Brain pericyte (primary cell): ENCODE data around the gene PITPNC1.
A peak's percentile ranks its signal among the peaks of the same experiment; 100 is the strongest.
"Not testable (repeated sequence)": the region's sequence is repeated elsewhere in the genome, so short reads cannot be mapped to it uniquely, and the experiment has no call there.

Experiments
- DNase-seq: peaks from one replicate; pipeline ENCODE4 v3.0.0-alpha.2; 2012; ENCODE audit warnings: low read depth, low spot score

The PITPNC1 gene

GRCh38 chr17:67511804-67512203 is 134.7 kb downstream of the PITPNC1 start:
- no peak for DNase-seq

GRCh38 chr17:67514998-67515397 is 137.9 kb downstream of the PITPNC1 start:
- DNase-seq, result no peak

- DNase-seq, result no peak
Observed at GRCh38 chr17:67515490-67516083, 138.5 kb downstream of the PITPNC1 start.

- not testable (repeated sequence) for DNase-seq
Observed at GRCh38 chr17:67516571-67516970, 139.5 kb downstream of the PITPNC1 start.

GRCh38 chr17:67517325-67517724 is 140.2 kb downstream of the PITPNC1 start:
- DNase-seq, result no peak

GRCh38 chr17:67518876-67519275 is 141.8 kb downstream of the PITPNC1 start:
- no peak for DNase-seq

- no peak for DNase-seq
Observed at GRCh38 chr17:67519801-67520251, 142.7 kb downstream of the PITPNC1 start.

GRCh38 chr17:67520252-67520906 is 143.3 kb downstream of the PITPNC1 start:
- no peak for DNase-seq

GRCh38 chr17:67520916-67521774 is 144.1 kb downstream of the PITPNC1 start:
- no peak for DNase-seq

- DNase-seq, result no peak
Observed at GRCh38 chr17:67521775-67522069, 144.6 kb downstream of the PITPNC1 start.

GRCh38 chr17:67523101-67523500 is 146.0 kb downstream of the PITPNC1 start:
- no peak for DNase-seq

- DNase-seq, result no peak
Observed at GRCh38 chr17:67525239-67526135, 148.4 kb downstream of the PITPNC1 start.

GRCh38 chr17:67526700-67527099 is 149.6 kb downstream of the PITPNC1 start:
- no peak for DNase-seq

- DNase-seq, result peak; percentile 36
Observed at GRCh38 chr17:67528751-67529436, 151.8 kb downstream of the PITPNC1 start.

- DNase-seq, result no peak
Observed at GRCh38 chr17:67531291-67531690, 154.2 kb downstream of the PITPNC1 start.

- DNase-seq, result no peak
Observed at GRCh38 chr17:67532326-67532871, 155.3 kb downstream of the PITPNC1 start.

GRCh38 chr17:67534941-67535340 is 157.9 kb downstream of the PITPNC1 start:
- no peak for DNase-seq

GRCh38 chr17:67542219-67543114 is 165.4 kb downstream of the PITPNC1 start:
- no peak for DNase-seq

GRCh38 chr17:67544364-67544955 is 167.4 kb downstream of the PITPNC1 start:
- DNase-seq, result no peak
